GM23248 (cell line): ENCODE measurements around the gene TSPAN3. TPM values are rescaled to one million over a fixed set of nuclear protein-coding genes. Genes with fewer than 3 reads are reported as not detected.

Experiments used
- DNase-seq: peaks from one replicate; pipeline ENCODE4 v3.0.0-alpha.2; 2015
- H2AFZ ChIP-seq: fragments of 200-600 bp; sonication (generic); 2 replicates; pipeline ENCODE4 v1.6.1; 2016; ENCODE audit warnings: antibody characterized with exemption
- H3F3A ChIP-seq: fragments of 200-600 bp; sonication (generic); 2 replicates; pipeline ENCODE4 v1.6.1; 2016; ENCODE audit warnings: mild to moderate bottlenecking, antibody characterized with exemption, mixed run types; ENCODE audit not compliant: insufficient read depth
- H3K27ac ChIP-seq: fragments of 200-600 bp; sonication (generic); 2 replicates; pipeline ENCODE4 v1.5.1; 2016; ENCODE audit warnings: mild to moderate bottlenecking
- H3K27me3 ChIP-seq: fragments of 200-600 bp; sonication (generic); replicated peaks from 2 replicates; pipeline ENCODE4 v1.6.1; 2016; ENCODE audit warnings: mild to moderate bottlenecking; ENCODE audit not compliant: insufficient read depth
- H3K36me3 ChIP-seq: fragments of 200-600 bp; sonication (generic); 2 replicates; pipeline ENCODE4 v1.6.1; 2016; ENCODE audit warnings: low read depth, mild to moderate bottlenecking
- H3K4me1 ChIP-seq: fragments of 200-600 bp; sonication (generic); 2 replicates; pipeline ENCODE4 v1.6.1; 2016; ENCODE audit warnings: mild to moderate bottlenecking; ENCODE audit not compliant: insufficient read depth
- H3K4me2 ChIP-seq: fragments of 200-600 bp; sonication (generic); one replicate; pipeline ENCODE4 v1.6.1; 2016; ENCODE audit warnings: mild to moderate bottlenecking; ENCODE audit not compliant: unreplicated experiment
- H3K4me3 ChIP-seq: fragments of 200-600 bp; sonication (generic); 2 replicates; pipeline ENCODE4 v1.5.1; 2016; ENCODE audit warnings: mild to moderate bottlenecking
- H3K79me2 ChIP-seq: fragments of 200-600 bp; sonication (generic); 2 replicates; pipeline ENCODE4 v1.6.1; 2016; ENCODE audit warnings: mild to moderate bottlenecking; ENCODE audit not compliant: insufficient read depth
- H3K9ac ChIP-seq: fragments of 200-600 bp; sonication (generic); 2 replicates; pipeline ENCODE4 v1.6.1; 2016; ENCODE audit warnings: mild to moderate bottlenecking
- H3K9me2 ChIP-seq: fragments of 200-600 bp; sonication (generic); 2 replicates; pipeline ENCODE4 v1.6.1; 2016; ENCODE audit warnings: mixed run types, mild to moderate bottlenecking, moderate library complexity; ENCODE audit not compliant: insufficient read depth
- H3K9me3 ChIP-seq: fragments of 200-600 bp; sonication (generic); one replicate; pipeline ENCODE4 v1.6.1; 2017; ENCODE audit warnings: low read depth
- H4K20me1 ChIP-seq: fragments of 200-600 bp; sonication (generic); 2 replicates; pipeline ENCODE4 v1.6.0; 2016; ENCODE audit not compliant: insufficient read depth
- EZH2 ChIP-seq: fragments of 200-600 bp; sonication (generic); IDR thresholded peaks from 2 replicates; pipeline ENCODE4 v1.6.1; 2018; ENCODE audit warnings: antibody characterized with exemption, mild to moderate bottlenecking; ENCODE audit not compliant: insufficient read depth, poor library complexity, severe bottlenecking
- EZH2phosphoT487 ChIP-seq: fragments of 200-600 bp; sonication (generic); IDR thresholded peaks from 2 replicates; pipeline ENCODE4 v1.6.1; 2018; ENCODE audit warnings: antibody characterized with exemption, moderate library complexity, mild to moderate bottlenecking, low read depth; ENCODE audit not compliant: insufficient read depth
- WGBS, 2 experiments: methylation state at CpG; one replicate each; pipeline ENCODE4 v1.1.6; 2015 to 2017; ENCODE audit warnings: low lambda C conversion rate in 2 of 2, low coverage in 1 of 2; ENCODE audit errors: missing lambda C conversion rate in 2 of 2; 5-methylcytosine and 5-hydroxymethylcytosine counted together
- in situ Hi-C: fragments of 300-500 bp; cut with MboI; formaldehyde crosslinking; loops from 2 replicates; pipeline ENCODE4 v1.15.0; 2020
- polyA plus RNA-seq: library from polyadenylated mRNA; unstranded; fragments of >200 nt; fragmentation: Nextera tagmentation; extraction: Ambion mirVana; gene quantifications from 2 replicates; pipeline ENCODE4 v1.2.1, GENCODE V29; 2016
- total RNA-seq: library from RNA; depleted of rRNA; stranded (reverse); fragments of >200 nt; shearing (Covaris generic); gene quantifications from 2 replicates; pipeline ENCODE4 v1.2.3, GENCODE V29; 2014

TSPAN3 gene
- total and polyA plus RNA-seq, 2 experiments from 2014 or later, result 307 to 321 TPM

GRCh38 chr15:77053709-77054108 is 17.2 kb downstream of the TSPAN3 start:
- H2AFZ ChIP-seq, result no peak overlapping the region
- no peak overlapping the region for H3K4me2 ChIP-seq
- no peak overlapping the region for H3K4me3 ChIP-seq
- H3K27ac ChIP-seq, result no peak overlapping the region
- H3K4me1 ChIP-seq, result peaks cover 22% of the 10 kb centered on the region
- TF ChIP-seq EZH2 (no peak), EZH2phosphoT487 (no peak)
- H3K9ac ChIP-seq, result no peak overlapping the region
- in situ Hi-C loops, result no loop called here
- no peaks in the 10 kb centered on the region for H3K9me2 ChIP-seq
- no peaks in the 10 kb centered on the region for H3K9me3 ChIP-seq
- no peaks in the 10 kb centered on the region for H3K27me3 ChIP-seq
- peaks cover 49% of the 10 kb centered on the region for H3K79me2 ChIP-seq
- 0 out of 2 replicates have a peak, but pooled peaks cover 5% of the 10 kb centered on the region for H3K36me3 ChIP-seq
- no peak for DNase-seq
- peaks cover 12% of the 10 kb centered on the region for H3F3A ChIP-seq
- WGBS, 2 experiments, result 94 to 100% methylated on average over 2 of the region's 2 CpGs
- H4K20me1 ChIP-seq, result no peaks in the 10 kb centered on the region

GRCh38 chr15:77052556-77052955 is 18.4 kb downstream of the TSPAN3 start:
- in situ Hi-C loops, result no loop called here

GRCh38 chr15:77048135-77048876 is 22.6 kb downstream of the TSPAN3 start:
- Histone ChIP-seq H3K4me2 (peak overlapping the region; percentile 53), H3K79me2 (no peaks in the 10 kb centered on the region; the same call in 1 of the 2 replicates), H3K27me3 (no peaks in the 10 kb centered on the region), H3K27ac (peak overlapping the region; percentile 51), H3K9me2 (no peaks in the 10 kb centered on the region), H3K9me3 (no peaks in the 10 kb centered on the region), H3K4me3 (peak overlapping the region; percentile 32), H3F3A (peaks cover 21% of the 10 kb centered on the region), H3K36me3 (peaks cover 10% of the 10 kb centered on the region), H4K20me1 (no peaks in the 10 kb centered on the region), H3K4me1 (peaks cover 22% of the 10 kb centered on the region), H2AFZ (no peak overlapping the region), H3K9ac (no peak overlapping the region)
- TF ChIP-seq EZH2 (no peak), EZH2phosphoT487 (no peak)
- DNase-seq, result peak; percentile 68
- 90 to 94% methylated on average over 1 of the region's 1 CpG for WGBS, 2 experiments
- in situ Hi-C loops, result no loop called here

More at GRCh38 chr15:77052556-77052955, 18.4 kb downstream of the TSPAN3 start:
- H3K4me3 ChIP-seq, result no peak overlapping the region
- peaks cover 23% of the 10 kb centered on the region for H3F3A ChIP-seq
- no peaks in the 10 kb centered on the region for H3K9me3 ChIP-seq
- no peaks in the 10 kb centered on the region for H4K20me1 ChIP-seq
- WGBS, 2 experiments, result 84 to 85% methylated on average over 2 of the region's 2 CpGs
- 0 out of 2 replicates have a peak, but pooled peaks cover 5% of the 10 kb centered on the region for H3K36me3 ChIP-seq
- H3K27ac ChIP-seq, result no peak overlapping the region
- no peaks in the 10 kb centered on the region for H3K9me2 ChIP-seq
- H3K4me1 ChIP-seq, result peaks cover 28% of the 10 kb centered on the region
- no peak overlapping the region for H2AFZ ChIP-seq
- H3K4me2 ChIP-seq, result no peak overlapping the region
- H3K27me3 ChIP-seq, result no peaks in the 10 kb centered on the region
- H3K9ac ChIP-seq, result no peak overlapping the region
- H3K79me2 ChIP-seq, result peaks cover 38% of the 10 kb centered on the region
- TF ChIP-seq EZH2phosphoT487 (no peak), EZH2 (no peak)
- DNase-seq, result no peak

- no peaks in the 10 kb centered on the region for H4K20me1 ChIP-seq
- H3K4me2 ChIP-seq, result no peak overlapping the region
- peaks cover 10% of the 10 kb centered on the region for H3K36me3 ChIP-seq
- peaks cover 22% of the 10 kb centered on the region for H3K4me1 ChIP-seq
- H3K9me3 ChIP-seq, result no peaks in the 10 kb centered on the region
- no peaks in the 10 kb centered on the region for H3K9me2 ChIP-seq
- H3K4me3 ChIP-seq, result no peak overlapping the region
- TF ChIP-seq EZH2 (no peak), EZH2phosphoT487 (no peak)
- no peak for DNase-seq
- no peak overlapping the region for H3K9ac ChIP-seq
- H2AFZ ChIP-seq, result no peak overlapping the region
- H3F3A ChIP-seq, result peaks cover 21% of the 10 kb centered on the region
- no peak overlapping the region for H3K27ac ChIP-seq
- H3K27me3 ChIP-seq, result no peaks in the 10 kb centered on the region
- 93 to 96% methylated on average over 7 of the region's 7 CpGs for WGBS, 2 experiments
- no peaks in the 10 kb centered on the region; the same call in 1 of the 2 replicates for H3K79me2 ChIP-seq
- in situ Hi-C loops, result no loop called here
Observed at GRCh38 chr15:77046704-77047412, 24.1 kb downstream of the TSPAN3 start.
